Right ventricle myocardium inferior (tissue), 1 donor: ENCODE measurements around the gene PGF. TPM values are rescaled to one million over a fixed set of nuclear protein-coding genes. Genes with fewer than 3 reads are reported as not detected.

Source experiments
- ATAC-seq: fragments of 200-7000 bp; cut with Tn5 transposase; one replicate; pipeline ENCODE4 v1.9.1; 2020; ENCODE audit warnings: mild to moderate bottlenecking, moderate library complexity
- DNase-seq: peaks from one replicate; pipeline ENCODE4 v3.0.0; 2021; ENCODE audit errors: missing footprints
- intact Hi-C: fragments of 100-400 bp; cut with DNase I; formaldehyde crosslinking; loops from one replicate; pipeline ENCODE4 v1.11.0; 2022
- total RNA-seq: library from RNA; stranded (reverse); fragmentation: NEBNext Ultra II Directional; extraction: Animal tissue kit (Norgen Biotek cat#: 25700); gene quantifications from one replicate; pipeline ENCODE4 v1.2.1, GENCODE V29; 2021
- donor health status: DM: no; HTN: yes; CAD: no; lungs with severe emphysema.

PGF gene
- total RNA-seq, 1 donor from 2014 or later, result 6.5 TPM

DNA sequence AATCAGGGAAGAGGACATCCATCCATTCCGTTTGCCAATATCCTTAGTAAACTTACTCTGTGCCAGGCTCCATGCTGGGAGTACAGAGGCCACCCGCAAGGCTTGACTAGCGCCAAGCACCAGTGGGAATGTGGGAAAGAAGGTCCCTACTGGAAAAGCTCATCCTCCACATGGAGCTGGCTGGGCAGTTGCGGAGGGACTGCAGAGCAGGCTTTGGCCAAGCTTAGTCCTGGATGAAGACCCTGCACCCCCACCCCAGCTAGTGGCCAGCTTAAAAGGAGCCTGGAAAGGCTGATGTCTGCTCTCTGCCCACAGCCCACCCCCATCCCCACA, 25.0 kb upstream of the PGF start:
- intact Hi-C loops, result no loop called here
- ATAC-seq (no peak), DNase-seq (no peak)

DNA sequence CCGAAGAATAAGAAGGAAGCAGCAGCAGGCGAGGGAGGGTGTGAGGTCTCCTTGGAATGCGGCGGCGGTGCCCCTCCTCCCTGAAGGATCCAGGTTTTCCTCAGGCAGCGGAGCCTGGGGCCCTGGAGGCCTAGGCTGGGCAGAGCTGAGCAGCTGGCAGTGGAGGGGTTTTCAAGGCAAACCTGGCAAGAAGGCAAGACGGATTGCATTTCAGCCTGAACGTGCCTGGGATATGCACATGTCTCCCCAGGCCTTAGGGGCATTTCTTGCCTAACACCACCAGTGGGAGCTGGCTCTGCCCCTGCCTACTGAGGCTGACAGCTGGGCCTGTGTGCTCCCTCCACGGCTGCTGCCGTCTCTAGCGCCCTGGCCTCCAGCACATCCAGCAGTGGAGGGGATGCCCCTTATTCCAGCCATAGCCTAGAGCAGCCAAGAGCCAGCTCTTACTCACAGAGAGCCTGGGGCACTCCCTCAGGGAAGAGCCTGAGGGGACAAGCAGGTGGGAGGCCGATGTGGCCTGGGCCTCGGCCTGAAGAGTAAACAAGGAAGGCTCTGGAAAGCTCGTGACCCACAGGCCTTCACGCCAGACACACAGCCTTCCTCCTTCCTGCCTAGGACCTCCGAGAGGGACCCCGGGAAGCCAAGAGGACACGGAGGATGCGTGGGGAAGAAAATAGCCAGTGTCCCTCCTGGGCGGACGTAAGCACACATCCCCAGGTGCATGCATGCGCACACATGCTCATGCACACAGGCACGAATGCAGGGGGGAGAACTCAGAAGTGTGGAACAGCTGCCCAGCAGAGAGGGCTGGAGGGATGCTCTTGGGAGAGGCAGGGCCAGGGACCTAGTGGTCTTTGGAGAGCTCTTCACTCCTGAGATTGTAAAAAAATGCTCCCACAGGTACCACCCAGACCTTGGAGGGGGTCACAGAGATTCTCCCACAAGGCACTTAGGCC, 24.3 kb upstream of the PGF start:
- intact Hi-C loops, result no loop called here
- peak; percentile 25 for ATAC-seq
- peak; percentile 76 for DNase-seq

DNA sequence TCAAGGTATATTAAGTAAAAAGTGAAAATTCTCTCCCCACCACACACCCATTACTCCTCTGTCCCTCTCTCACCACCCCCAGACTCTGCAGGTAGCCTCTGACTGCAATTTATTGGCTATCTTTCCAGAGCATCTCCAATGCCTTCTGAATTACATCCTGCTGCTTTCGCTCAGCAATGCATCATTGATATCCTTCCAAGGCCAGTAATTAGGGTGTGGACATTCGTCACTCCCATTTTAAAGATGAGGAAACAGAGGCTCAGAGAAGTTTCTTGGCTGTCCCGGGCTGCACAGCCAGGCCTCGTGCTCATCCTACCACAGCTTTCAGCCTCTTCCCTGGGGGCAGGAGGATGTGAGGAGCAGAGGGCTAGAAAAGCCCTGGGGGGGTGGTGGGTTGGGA, 23.6 kb upstream of the PGF start:
- intact Hi-C loops, result no loop called here
- ATAC-seq (no peak), DNase-seq (no peak)

DNA sequence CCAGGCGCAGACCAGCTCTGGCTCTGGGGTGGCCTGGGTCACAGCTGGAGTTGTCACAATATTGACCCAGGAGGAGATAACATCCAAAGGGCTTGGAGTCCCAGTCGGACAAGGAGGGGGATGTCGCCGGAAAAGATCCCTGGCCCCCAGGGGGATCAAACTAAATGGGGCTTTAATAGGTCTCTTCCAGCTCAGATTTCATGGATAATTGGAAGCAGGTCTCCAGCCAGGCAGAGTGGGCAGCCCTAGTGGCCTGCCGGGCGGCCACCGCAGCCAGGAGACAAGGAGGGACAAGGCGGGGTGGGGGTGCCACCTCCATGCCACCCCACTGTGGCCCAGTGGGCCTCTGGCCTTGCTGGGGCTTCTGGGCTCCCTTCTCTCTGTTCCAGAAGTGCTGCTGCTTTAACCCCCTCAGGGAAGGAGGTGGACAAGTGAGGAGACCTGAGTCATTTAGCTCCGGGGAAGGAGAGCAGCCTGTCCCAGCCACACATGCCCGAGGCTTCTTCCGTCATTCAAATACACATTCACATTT, 23.1 kb upstream of the PGF start:
- intact Hi-C loops, result no loop called here
- ATAC-seq (no peak), DNase-seq (no peak)

DNA sequence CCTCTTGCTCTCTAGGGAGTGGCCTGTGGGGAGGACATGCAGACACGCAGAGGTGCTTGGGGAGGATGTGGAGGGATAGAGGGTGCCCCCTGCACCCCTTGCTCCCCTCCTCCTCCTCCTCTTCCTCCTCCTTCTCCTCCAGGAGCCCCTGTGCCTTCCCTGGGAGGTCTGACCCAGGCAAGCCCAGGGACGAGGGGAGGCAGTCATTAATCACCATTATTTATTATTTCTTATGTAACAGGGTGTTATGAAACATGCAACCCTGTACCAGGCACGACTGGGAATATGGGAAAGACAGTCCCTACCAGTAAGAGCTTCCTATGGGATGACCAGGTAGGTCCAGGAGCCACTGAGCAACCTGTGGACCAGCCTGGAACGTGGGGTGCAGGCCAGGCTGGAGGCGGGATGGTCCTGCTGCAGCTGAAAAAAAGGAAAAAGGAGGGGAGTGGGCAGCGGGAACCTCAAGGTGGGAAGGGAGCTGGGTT, 22.5 kb upstream of the PGF start:
- no peak for DNase-seq
- intact Hi-C loops, result no loop called here
- no peak for ATAC-seq

DNA sequence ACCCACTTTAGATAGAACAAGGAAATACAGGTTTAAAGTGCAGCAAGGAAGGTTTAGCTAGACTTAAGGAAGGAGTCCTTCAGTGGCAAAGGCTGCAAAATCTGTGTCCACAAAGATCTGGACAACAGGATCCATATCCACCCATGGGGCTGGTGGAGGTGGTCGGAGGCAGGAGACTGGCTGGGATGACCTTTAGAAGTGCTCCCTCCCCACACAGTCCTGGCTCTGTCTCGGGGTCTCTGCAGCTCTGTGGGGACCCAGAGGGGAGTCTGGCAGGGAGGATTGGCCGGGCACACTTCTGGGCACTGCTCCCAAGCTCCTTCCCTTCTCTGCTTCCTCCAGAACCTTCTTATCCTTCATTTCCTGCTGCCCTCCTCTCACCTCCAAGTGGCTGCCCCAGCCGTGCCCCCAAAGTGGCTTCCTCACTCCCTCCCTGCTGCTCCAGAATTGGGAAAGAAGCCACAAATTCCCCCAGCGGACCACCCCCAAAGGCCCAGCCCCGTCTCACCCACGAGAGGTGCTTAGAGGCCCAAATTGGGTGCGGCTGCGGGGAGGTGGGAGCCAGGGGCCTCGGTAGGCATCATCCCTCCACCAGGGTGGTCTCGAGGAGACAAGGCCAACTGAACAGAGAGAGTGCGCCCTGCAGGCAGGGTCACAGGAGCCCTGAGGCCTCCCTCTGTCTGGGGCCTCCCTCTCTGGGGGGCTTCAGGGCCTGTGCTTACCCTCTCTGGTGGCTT, 21.9 kb upstream of the PGF start:
- DNase-seq (no peak), ATAC-seq (no peak)
- intact Hi-C loops, result no loop called here

DNA sequence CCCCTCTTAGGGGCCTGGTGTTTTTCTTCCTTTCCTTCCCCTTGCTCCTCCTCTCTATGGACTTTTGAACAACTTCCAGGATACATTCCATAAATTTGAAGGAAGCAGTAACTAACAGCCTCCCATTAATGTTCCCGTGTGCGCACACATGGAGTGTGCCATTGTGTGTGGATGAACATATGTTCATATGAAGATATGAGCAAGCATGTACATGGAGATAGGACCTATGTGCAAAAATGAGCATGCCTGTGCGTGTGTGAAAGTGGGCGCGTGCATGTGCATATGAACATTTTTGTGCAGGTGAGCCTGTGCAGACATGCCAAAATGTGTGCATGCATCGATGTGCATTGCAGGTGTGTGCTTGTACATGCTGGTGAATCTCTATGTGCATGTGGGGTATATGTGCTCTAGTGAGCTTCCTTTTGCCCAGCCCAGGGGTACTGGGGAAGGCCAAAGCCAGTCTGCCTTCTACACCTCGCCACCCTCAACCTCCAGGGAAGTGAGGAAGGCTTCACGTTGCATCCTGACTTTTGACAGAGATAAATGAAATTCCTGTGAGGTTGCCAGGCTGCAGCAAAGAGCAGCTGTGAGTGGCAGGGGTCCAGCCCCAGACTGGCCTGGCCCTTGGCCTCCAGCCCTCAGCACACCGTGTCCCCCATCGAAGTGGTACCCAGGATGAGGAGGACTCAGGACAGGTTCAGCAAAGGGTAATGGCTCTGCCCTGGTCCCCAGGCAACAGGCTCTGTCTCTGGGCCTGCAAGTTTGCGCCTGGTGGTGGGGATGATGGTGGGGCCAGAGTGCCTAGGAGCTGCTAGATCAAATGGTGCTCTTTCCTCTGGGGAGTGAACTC, 21.1 kb upstream of the PGF start:
- intact Hi-C loops, result no loop called here
- ATAC-seq (no peak), DNase-seq (no peak)

DNA sequence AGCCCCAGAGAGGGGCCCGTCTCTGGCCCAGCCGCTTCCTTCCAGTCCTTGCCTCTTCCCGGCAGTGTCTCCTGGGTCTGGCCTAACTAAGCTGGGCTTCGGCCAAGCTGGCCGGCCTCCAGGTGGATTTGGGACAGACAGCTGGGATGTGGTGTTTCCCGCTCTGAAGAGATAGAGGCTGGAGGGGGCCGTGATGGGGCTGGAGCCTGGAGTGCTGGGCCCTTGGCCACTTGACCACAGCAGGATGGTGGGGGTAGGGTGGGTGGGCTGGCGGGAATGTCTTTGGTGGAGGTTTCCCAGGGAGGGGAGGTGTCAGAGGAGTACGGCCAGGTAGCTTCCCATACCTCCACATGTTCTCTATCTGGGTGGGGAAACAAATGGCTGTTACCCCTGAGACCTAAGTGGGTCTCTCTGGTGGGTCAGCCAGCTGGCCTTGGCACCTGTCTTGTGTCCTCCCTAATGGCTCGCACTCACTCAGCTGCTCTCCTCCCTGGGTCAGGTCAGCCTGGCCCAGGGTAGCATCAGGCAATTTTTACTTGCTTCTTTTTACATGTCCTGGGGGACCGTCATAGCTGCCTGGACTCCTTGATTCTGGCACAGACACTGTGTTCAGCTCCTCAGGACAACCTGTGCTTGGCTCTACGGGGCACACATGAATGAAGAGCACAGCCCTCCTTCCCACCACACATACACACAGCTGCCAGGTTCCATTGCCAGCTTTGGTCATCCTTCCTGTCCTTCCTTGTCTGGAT, 19.8 kb upstream of the PGF start:
- intact Hi-C loops, result no loop called here
- DNase-seq (peak; percentile 95), ATAC-seq (peak; percentile 82)

DNA sequence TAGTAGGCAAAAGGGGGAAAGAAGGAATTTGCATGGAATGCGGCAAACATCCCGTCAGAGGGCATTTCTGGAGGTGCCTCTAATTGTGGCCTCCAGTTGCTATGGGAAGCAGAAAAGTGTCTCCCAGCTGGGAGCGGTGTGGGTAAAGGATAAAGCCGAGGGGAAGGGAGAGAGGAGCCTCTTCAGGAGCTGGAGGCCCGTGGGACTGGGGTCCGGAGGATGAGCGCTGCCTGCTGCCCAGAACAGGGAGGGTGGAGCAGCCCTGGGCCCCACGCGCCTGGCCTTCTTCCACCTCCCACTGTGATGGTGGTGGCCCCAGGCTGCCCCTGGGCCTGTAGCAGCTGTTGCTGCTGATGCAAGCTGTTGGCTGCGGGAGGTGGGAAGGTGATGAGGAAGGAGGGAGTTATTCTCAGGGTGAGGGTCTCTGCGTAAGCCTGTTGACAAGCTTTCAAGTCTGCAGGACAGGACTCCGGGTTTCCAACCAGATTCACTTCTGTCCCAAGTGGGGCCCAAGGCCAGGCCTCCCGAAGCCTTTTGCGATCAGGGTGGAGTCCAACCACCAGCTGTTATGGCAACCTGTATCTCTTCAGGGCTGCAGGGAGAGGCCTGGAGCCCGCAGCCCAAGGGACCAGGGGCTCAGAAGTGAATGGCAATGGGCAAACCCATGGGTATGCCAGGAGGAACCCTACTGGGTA, 19.1 kb upstream of the PGF start:
- ATAC-seq (peak; percentile 75), DNase-seq (peak; percentile 78)
- intact Hi-C loops, result no loop called here

DNA sequence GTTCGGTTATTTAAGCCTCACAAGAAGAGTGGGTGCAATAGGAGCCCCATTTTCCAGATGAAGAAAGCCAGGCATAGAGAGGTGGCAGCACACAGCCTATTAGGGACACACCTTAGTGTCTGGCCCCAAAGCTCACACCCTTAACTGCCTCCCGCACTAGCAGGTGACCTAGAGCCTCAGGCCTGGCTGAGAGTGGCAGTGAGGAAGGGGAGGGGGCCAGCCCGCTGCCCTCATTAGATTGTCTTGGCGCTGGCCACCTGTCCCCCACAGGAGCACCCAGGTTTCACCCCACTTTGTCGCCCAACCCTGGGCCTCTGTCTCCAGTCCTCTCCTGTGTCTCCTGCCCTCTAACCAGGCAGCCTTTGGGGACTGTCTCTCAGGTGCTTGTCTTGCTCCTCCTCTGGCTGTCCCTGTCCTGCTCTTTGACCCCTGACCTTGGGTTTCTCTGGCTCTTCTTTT, 18.5 kb upstream of the PGF start:
- no peak for DNase-seq

DNA sequence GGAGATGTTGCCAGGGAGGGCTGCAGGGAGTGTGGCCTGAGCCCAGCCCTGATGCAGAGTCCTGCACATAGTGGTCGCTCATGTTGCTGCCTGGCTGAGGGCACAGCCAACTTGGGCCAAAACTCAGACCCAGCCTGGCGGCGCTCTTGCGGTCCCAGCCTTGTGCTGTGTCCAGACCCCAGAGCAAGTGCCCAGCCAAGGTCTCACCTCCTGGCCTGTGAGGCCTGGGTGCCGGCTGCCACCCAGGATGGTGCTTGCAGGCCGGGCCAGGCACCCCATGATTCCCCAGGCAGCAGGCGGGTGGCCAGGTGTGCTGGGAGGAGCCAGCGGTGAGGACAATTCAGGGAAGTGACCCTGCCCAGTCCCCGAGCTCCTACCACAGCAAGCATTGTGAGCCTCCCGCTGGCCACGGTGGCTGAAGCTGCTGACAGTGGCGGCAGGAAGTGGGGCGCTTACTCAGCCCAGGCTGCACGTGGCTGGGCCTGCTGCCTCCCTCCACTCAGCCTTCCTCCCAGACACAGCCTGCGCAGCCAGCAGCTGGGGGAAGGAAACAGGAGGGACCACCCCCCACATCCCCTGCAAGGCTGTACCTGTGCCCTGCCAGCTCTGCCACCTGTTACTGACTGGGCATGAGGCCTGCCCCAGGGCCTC, 17.7 kb upstream of the PGF start:
- ATAC-seq, result peak; percentile 24
- intact Hi-C loops, result no loop called here
- DNase-seq, result peak; percentile 87

More for the DNA sequence above, 18.5 kb upstream of the PGF start:
- ATAC-seq, result no peak
- intact Hi-C loops, result no loop called here

DNA sequence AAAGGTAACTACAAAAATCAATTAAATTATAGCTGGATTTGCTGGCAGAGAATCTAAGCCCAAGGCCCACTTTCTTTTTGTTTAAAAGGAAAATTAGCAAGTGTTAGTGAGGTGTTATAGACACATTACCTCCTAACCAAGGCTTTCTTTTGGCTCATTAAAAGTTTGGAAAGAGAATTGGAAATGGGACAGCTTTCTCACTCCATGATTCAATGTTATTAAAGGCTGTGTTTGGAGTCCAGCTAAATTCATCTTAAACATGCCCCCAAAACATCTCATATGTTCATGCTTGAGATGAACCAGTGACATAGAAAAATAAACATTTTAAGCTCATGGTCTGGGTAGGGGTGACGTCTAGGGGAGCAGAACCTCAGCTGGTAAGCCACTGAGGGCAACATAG, 13.4 kb upstream of the PGF start:
- ATAC-seq, result no peak
- intact Hi-C loops, result no loop called here
- no peak for DNase-seq

DNA sequence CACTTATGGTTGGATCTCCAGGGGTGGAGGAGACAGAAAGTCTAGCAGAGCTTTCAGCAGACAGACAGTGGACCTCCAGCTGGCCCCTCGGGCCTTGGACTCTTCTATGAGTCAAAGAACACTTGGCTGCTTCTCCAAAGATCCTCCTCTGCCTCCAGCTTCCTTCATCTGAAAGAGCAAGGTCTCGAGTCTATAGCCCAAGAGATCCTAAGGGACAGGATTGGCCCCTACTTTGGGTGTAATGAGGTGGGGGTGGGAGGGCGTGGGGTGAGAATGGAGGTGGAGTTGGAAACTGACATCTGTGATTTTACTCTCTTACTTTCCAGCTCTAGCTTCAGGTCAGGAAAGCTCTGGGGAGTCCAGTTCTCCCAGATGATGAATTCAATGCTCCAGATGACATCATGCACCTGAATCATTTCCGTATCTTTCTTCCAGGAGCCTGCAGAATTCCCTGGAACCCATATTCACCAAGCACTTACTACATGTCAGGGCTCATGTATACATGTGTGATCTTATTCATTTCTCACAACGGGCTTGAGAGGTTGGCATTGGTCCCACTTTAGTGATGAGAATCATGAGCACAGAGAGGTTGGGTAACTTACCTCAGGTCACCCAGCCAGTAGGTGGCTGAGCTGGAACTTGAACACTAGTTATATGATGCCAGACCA, 10.2 kb upstream of the PGF start:
- intact Hi-C loops, result no loop called here
- ATAC-seq (no peak), DNase-seq (no peak)

DNA sequence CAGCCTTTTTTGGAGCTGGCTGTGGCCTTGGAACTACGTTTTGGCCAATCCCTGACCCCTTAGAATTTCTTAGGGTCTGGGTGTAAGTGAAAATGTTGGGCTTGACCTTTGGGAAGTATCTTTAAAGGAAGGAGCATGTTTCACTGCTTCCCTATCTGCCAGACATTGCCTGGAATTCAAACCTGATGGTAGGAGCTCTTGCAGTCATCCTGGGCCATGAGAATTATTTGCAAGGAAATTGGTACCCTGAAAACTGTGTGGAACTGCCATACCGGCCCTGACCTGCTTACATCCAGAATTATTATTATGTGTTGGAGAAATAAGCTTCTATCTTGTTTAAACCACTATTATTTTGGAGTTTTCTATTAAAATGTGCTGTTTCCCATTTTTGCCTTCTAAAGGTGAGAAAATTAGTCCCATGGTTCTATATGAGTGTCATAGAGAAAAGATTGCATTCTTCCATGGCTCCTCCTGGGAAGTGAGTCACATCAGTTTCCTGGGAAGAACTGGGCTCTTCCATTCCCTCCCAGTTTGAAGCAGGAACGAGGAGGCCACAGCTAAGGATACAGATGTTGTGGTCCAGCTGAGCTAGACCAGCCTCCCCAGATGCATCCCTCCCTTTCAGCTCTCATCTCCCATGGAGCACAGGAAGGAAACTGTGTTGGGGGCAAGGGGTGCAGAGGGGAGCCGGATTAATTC, 9.5 kb upstream of the PGF start:
- ATAC-seq, result no peak
- intact Hi-C loops, result no loop called here
- no peak for DNase-seq

DNA sequence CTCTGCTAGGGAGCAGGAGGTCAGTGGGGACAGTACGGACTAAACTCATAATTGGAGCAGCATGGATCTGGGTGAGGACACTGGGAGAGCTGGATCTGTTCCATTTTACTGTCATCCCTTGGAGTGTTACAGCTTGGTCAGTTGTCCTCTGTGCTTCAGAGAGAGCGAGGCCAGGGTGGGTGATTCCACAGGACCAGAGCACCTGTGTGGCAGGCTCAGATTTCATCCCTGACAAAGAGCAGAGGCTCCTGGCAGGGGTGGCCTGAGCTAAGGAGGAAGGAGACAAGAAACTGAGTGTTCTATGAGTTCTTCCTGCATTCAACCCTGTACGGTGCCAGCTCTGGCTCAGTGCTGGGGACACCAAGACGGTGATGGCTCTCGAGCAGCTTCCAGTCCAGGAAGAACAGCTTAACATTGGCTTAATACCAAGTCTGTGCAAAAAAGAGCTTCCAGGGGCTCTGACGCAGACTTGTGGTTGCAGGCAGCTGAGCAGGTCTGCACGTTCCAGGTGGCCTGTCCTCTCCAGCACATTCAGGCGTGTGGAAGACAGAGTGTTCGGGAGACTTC, 8.4 kb upstream of the PGF start:
- ATAC-seq (peak; percentile 68), DNase-seq (no peak)
- intact Hi-C loops, result no loop called here
